ENCODE measurements around the gene DCBLD2.
"Not testable (repeated sequence)": the region's sequence is repeated elsewhere in the genome, so short reads cannot be mapped to it uniquely, and the experiment has no call there.

DCBLD2 gene

GRCh38 chr3:98890965-98891910 lies 10.3 kb downstream of the DCBLD2 start:
- no peak for DNase-seq

- DNase-seq, result no peak
These were observed 11.2 kb downstream of the DCBLD2 start for GRCh38 chr3:98890181-98890835.

- DNase-seq, result no peak
These were observed 13.8 kb downstream of the DCBLD2 start for GRCh38 chr3:98887684-98888083.

- no peak for DNase-seq
These were observed 15.0 kb downstream of the DCBLD2 start for GRCh38 chr3:98886525-98886924.

GRCh38 chr3:98885851-98886250 lies 15.6 kb downstream of the DCBLD2 start:
- no peak for DNase-seq

GRCh38 chr3:98884675-98885371 lies 16.7 kb downstream of the DCBLD2 start:
- DNase-seq, result no peak

GRCh38 chr3:98882614-98883333 lies 18.7 kb downstream of the DCBLD2 start:
- not testable (repeated sequence) for DNase-seq

GRCh38 chr3:98877132-98877531 lies 24.4 kb downstream of the DCBLD2 start:
- no peak for DNase-seq

GRCh38 chr3:98875535-98875934 lies 26.0 kb downstream of the DCBLD2 start:
- no peak for DNase-seq

- DNase-seq, result no peak
These were observed 26.8 kb downstream of the DCBLD2 start for GRCh38 chr3:98874602-98875249.

GRCh38 chr3:98869391-98869790 lies 32.1 kb downstream of the DCBLD2 start:
- DNase-seq, result no peak

- not testable (repeated sequence) for DNase-seq
These were observed 43.5 kb downstream of the DCBLD2 start for GRCh38 chr3:98857971-98858370.

- DNase-seq, result not testable (repeated sequence)
These were observed 44.2 kb downstream of the DCBLD2 start for GRCh38 chr3:98857258-98857657.

- DNase-seq, result no peak
These were observed 44.8 kb downstream of the DCBLD2 start for GRCh38 chr3:98856724-98857123.

GRCh38 chr3:98855806-98856400 lies 45.6 kb downstream of the DCBLD2 start:
- no peak for DNase-seq

GRCh38 chr3:98848108-98848507 lies 53.4 kb downstream of the DCBLD2 start:
- DNase-seq, result no peak

- DNase-seq, result no peak
These were observed 55.4 kb downstream of the DCBLD2 start for GRCh38 chr3:98846101-98846500.

GRCh38 chr3:98843266-98843959 lies 58.1 kb downstream of the DCBLD2 start:
- no peak for DNase-seq

GRCh38 chr3:98839846-98840245 lies 61.6 kb downstream of the DCBLD2 start:
- no peak for DNase-seq

GRCh38 chr3:98831060-98831459 lies 70.4 kb downstream of the DCBLD2 start:
- DNase-seq, result not testable (repeated sequence)

- DNase-seq, result no peak
These were observed 72.2 kb downstream of the DCBLD2 start for GRCh38 chr3:98829246-98829832.
